Sciatic nerve (tissue), 2 donors: ENCODE results near the gene DNAJC13. TPM values are rescaled to one million over a fixed set of nuclear protein-coding genes. Genes with fewer than 3 reads are reported as not detected.
"Not testable (repeated sequence)": the region's sequence is repeated elsewhere in the genome, so short reads cannot be mapped to it uniquely, and the experiment has no call there.

ENCODE experiments used
- ATAC-seq: fragments of 200-7000 bp; cut with Tn5 transposase; one replicate; pipeline ENCODE4 v1.9.1; 2020; ENCODE audit warnings: mild to moderate bottlenecking, moderate library complexity
- DNase-seq: peaks from one replicate; pipeline ENCODE4 v3.0.0-alpha.2; 2020; ENCODE audit warnings: low spot score
- intact Hi-C: fragments of 100-400 bp; cut with DNase I; formaldehyde crosslinking; loops from one replicate; pipeline ENCODE4 v1.14.2; 2022
- total RNA-seq: library from RNA; stranded (reverse); fragmentation: NEBNext Ultra II Directional; extraction: Animal tissue kit (Norgen Biotek cat#: 25700); gene quantifications from one replicate; pipeline ENCODE4 v1.2.1, GENCODE V29; 2021
- donor health status: DM: no; HTN: no; CAD: no.
- donor health status: DM: no; HTN: no; CAD: no.

DNAJC13 gene
- 71.4 TPM for total RNA-seq

DNA sequence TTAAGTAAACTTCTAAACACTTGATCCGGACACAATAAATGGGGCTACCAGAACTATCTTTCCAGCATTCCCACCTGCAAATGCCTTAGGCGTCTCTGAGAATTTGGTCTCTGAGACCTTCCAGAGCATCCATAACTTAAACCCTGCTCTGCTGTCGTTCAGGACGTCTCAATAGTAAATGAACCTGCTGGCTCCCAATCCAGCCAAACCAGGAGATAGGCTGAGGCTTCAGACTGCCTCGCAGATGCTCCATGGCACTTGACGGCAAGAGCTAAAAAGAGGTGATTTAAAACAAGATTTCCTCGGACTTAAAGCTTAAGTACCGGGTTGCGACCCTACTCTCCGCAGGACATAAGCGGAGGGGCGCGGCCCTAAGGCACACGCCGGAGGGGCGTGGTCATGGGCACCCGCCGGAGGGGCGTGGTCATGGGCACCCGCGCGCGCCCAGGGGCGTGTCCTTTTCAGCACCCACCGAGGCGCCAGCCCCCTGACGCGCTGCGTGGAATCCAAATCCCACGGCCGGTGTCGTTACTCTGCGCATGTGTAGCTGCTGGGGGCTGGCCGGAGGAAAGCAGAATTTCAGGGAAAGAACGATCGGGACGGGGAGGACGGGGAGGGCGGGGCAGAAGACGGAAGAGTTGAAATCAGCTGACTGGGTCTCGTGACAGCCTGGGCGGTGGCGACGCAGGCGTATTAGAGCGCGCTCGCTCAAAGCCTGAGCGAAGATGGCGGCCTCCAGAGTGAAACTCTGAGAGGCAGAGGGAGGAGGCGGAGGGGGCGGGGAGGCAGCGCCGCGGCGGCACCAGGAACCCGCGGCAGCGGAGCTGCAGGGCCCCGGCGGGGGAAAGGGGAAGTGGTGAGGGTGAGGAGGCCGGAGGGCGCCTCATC, at the start of gene DNAJC13:
DNAJC13 (plus strand) TSS at position 696 of the 888 bp plus-strand sequence. CDS start 17,049 bp downstream, outside the sequence.
- intact Hi-C loops = no loop called here
- peak; percentile 96 for DNase-seq
- peak; percentile 99 for ATAC-seq

- intact Hi-C loops = no loop called here
- no peak for ATAC-seq
- DNase-seq = no peak
Measured at GRCh38 chr3:132368515-132368914, 48.8 kb upstream of the DNAJC13 start.

- no peak for ATAC-seq
- intact Hi-C loops = no loop called here
- DNase-seq = no peak
Measured at GRCh38 chr3:132368962-132369361, 48.3 kb upstream of the DNAJC13 start.

GRCh38 chr3:132376945-132377354, 40.4 kb upstream of the DNAJC13 start:
- ATAC-seq = not testable (repeated sequence)

GRCh38 chr3:132378048-132378762, 39.1 kb upstream of the DNAJC13 start:
- no peak for ATAC-seq
- intact Hi-C loops = no loop called here
- no peak for DNase-seq

More at GRCh38 chr3:132376945-132377354, 40.4 kb upstream of the DNAJC13 start:
- intact Hi-C loops, DNase-seq: not testable (repeated sequence)

- ATAC-seq (no peak), DNase-seq (no peak)
- intact Hi-C loops = no loop called here
Measured at GRCh38 chr3:132378846-132379245, 38.5 kb upstream of the DNAJC13 start.

GRCh38 chr3:132380920-132381319, 36.4 kb upstream of the DNAJC13 start:
- no peak for ATAC-seq
- intact Hi-C loops = no loop called here

DNA sequence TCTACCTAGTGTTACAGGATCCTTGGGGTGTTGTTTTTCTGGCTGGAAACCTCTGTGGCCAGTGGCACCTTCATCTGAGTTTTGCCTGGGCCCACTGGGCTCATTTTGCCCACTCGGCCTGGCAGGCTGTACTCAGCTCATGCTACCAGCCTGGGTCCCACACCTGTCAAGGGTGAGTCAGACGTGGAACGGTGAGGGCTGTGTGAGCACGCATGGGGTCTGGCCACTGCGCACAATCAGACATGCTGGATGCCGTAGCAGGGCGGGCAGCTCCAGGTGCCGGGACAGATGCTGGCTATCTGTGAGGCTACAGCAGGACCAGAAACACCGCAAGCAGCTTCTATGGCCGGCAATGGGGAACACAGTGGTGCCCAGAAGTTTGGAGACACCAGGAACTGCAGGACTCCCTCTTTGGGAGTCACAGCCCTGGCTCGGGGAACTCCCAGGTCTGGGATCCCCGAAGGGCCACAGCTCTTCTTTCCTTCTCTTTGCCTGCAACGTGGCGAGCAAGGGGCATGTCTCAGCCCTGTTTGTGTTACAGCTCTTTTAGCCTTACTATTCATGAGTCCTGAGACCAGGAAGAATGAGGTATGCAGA, 35.9 kb upstream of the DNAJC13 start:
- DNase-seq (no peak), ATAC-seq (no peak)
- intact Hi-C loops = no loop called here

More at GRCh38 chr3:132380920-132381319, 36.4 kb upstream of the DNAJC13 start:
- no peak for DNase-seq

DNA sequence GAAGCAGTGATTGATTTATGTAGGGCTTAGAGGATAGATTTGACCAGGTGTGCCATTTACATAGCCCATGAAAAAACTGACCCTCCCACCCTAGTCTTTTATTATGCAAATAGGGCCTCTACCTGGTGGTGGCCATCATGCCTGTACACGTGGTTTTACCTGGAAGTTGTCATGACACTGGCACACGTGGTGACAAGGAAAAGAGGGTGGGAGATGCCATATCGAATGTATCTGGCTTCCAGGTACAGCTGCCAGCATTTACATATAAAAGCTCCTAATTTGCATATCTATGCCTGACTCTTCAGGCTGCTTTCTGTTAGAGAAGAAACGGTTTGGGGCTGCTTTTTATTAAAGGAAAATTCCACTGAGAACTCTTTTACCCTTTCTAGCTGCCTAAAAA, 35.0 kb upstream of the DNAJC13 start:
- ATAC-seq (no peak), DNase-seq (no peak)
- intact Hi-C loops = no loop called here

- no peak for ATAC-seq
- no peak for DNase-seq
- intact Hi-C loops = no loop called here
Measured at GRCh38 chr3:132382688-132383194, 34.6 kb upstream of the DNAJC13 start.

GRCh38 chr3:132386259-132386658, 31.0 kb upstream of the DNAJC13 start:
- ATAC-seq = no peak
- intact Hi-C loops = no loop called here
- DNase-seq = no peak

DNA sequence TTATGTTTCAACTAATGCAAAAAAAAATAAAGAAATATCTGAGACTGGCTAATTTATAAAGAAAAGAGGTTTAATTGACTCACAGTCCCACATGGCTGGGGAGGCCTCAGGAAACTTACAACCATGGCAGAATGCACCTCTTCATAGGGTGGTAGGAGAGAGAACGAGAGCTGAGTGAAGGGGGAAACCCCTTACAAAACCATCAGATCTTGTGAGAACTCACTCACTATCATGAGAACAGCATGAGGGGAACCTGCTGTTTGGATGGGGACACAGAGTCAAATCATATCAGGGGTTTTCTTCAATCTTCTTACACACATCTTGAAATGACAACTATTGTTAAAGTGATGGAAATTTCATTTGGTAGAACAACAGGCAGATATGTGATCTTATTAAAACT, 24.6 kb upstream of the DNAJC13 start:
- intact Hi-C loops, ATAC-seq, DNase-seq: not testable (repeated sequence)

GRCh38 chr3:132394320-132394719, 23.0 kb upstream of the DNAJC13 start:
- no peak for ATAC-seq
- intact Hi-C loops = no loop called here
- DNase-seq = no peak

GRCh38 chr3:132395126-132395525, 22.2 kb upstream of the DNAJC13 start:
- DNase-seq = no peak
- intact Hi-C loops = no loop called here
- no peak for ATAC-seq

DNA sequence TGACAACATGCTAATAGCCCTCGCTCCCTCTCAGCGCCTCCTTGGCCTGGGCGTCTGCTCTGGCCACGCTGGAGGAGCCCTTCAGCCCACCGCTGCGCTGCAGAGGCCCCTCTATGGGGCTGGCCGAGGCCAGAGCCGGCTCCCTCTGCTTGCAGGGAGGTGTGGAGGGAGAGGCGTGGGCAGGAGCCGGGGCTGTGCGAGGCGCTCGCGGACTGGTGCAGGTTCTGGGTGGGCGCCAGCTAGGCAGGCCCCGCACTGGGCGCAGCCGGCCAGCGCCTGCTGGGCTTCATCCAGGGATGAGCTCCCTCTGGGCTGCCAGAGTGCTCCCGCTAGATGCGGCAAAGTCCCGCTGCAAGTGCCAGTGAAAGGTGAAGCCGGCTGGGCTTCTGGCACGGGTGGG, 21.0 kb upstream of the DNAJC13 start:
- ATAC-seq = no peak
- no peak for DNase-seq
- intact Hi-C loops = no loop called here

DNA sequence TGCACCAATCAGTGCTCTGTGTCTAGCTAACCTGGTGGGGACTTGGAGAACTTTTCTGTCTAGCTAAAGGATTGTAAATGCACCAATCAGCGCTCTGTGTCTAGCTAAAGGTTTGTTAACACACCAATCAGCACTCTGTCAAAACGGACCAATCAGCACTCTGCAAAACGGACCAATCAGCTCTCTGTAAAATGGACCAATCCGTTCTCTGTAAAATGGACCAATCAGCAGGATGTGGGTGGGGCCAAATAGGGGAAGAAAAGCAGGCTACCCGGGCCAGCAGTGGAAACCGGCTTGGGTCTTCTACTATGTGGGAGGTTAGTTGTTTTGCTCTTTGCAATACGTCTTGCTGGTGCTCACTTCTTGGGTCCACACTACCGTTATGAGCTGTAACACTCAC, 20.5 kb upstream of the DNAJC13 start:
- ATAC-seq, intact Hi-C loops, DNase-seq: not testable (repeated sequence)

GRCh38 chr3:132399054-132399929, 18.0 kb upstream of the DNAJC13 start:
- no peak for DNase-seq
- intact Hi-C loops = no loop called here
- no peak for ATAC-seq

- DNase-seq = no peak
- no peak for ATAC-seq
- intact Hi-C loops = no loop called here
Measured at GRCh38 chr3:132401255-132401654, 16.0 kb upstream of the DNAJC13 start.

DNA sequence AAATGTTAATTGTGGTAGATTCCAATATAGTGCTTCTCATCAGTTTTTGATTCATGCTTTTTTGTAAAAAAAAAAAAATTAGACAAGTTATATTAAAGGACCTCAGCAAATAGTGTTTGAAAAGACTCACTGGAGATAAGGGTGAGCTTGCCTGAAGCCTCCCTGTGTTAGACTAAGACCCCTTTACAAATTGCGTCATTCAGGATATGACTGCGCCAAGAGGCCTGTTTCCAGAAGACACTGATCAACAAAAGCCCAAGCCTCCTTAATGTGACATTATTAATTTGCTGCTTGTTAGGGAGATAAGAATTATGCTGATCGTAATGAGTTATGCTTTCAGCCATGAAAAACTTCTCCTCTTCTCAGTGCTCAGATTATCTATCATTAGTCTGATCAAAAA, 13.0 kb upstream of the DNAJC13 start:
- intact Hi-C loops = no loop called here
- ATAC-seq (no peak), DNase-seq (no peak)
